Type B pancreatic cell (in vitro differentiated cells): ENCODE data around the gene IDH3G. TPM values are rescaled to one million over a fixed set of nuclear protein-coding genes. Genes with fewer than 3 reads are reported as not detected.
"Not testable (repeated sequence)": the region's sequence is repeated elsewhere in the genome, so short reads cannot be mapped to it uniquely, and the experiment has no call there.

Source experiments
- DNase-seq: peaks from one replicate; pipeline ENCODE4 v3.0.0; 2021; ENCODE audit warnings: mixed read lengths; ENCODE audit not compliant: unreplicated experiment; ENCODE audit errors: extremely low spot score
- H3K27ac Mint-ChIP-seq: 2 replicates; pipeline ENCODE4 v1.8.0; 2021; ENCODE audit warnings: mild to moderate bottlenecking, mixed read lengths
- H3K27me3 Mint-ChIP-seq: 2 replicates; pipeline ENCODE4 v1.8.0; 2021; ENCODE audit warnings: mixed read lengths
- H3K36me3 Mint-ChIP-seq: 2 replicates; pipeline ENCODE4 v1.8.0; 2021; ENCODE audit warnings: mixed read lengths
- H3K4me1 Mint-ChIP-seq: one replicate; pipeline ENCODE4 v1.8.0; 2021; ENCODE audit warnings: mixed read lengths; ENCODE audit not compliant: unreplicated experiment
- H3K4me3 Mint-ChIP-seq: 2 replicates; pipeline ENCODE4 v1.8.0; 2021; ENCODE audit warnings: mild to moderate bottlenecking, mixed read lengths
- H3K9me3 Mint-ChIP-seq: 2 replicates; pipeline ENCODE4 v1.8.0; 2021; ENCODE audit warnings: mixed read lengths
- CTCF ChIP-seq: fragments of 200-600 bp; sonication (generic); conservative IDR thresholded peaks from 2 replicates; pipeline ENCODE4 v1.5.0; 2021; ENCODE audit warnings: antibody characterized with exemption, mild to moderate bottlenecking
- total RNA-seq: library from RNA; stranded (reverse); gene quantifications from 2 replicates; pipeline ENCODE4 v1.2.1, GENCODE V29; 2021; ENCODE audit warnings: low replicate concordance

IDH3G gene
- total RNA-seq, 1 donor from 2014 or later: 50.0 TPM

DNA sequence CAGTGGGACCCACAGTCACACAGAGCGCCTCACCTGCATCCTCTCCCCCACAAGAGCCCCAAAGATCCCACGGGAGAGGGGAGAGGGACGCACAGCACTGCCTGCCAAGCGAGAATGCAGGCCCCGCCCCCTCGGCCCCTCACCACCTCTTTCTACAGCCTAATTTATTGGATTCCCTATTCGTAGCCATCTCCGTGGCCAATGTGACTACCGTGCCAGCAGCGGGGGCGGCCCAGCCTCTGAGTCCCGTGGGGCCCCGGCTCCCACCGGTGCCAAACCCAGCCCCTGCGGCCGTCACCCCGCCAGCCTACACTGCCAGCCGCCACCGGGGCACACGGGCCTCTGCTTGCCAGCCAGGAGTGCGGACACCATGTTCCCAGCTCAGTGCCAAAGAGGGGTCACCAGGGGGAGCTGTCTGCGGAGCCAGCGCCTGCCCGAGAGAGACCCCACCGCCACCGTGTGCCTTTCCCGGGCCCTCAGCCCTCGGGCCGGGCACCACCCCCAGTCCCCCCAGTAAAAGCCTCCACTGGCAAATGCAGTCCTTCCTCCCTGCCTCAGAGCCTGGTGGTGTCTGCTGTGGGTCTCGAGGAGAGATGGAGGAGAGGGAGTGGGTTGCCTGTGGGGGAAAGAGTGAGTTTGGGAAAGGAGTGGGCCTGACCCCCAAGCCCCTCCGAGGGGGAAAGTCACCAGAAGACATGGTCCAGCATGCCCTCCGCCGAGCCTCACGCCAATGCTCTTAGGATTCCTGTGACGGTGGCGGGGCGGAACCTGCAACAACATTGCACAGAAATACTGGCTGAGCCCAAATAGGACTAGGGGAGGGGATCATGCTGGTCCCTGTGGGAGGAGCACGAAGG, 49.7 kb downstream of the IDH3G start:
- no peak overlapping the region for H3K4me3 Mint-ChIP-seq
- TF ChIP-seq CTCF: peak; percentile 58
- no peaks in the 10 kb centered on the region for H3K36me3 Mint-ChIP-seq
- no peaks in the 10 kb centered on the region for H3K4me1 Mint-ChIP-seq
- H3K27me3 Mint-ChIP-seq: no peaks in the 10 kb centered on the region
- H3K9me3 Mint-ChIP-seq: no peaks in the 10 kb centered on the region
- no peak overlapping the region for H3K27ac Mint-ChIP-seq
- no peak for DNase-seq

- not testable (repeated sequence) for H3K27ac Mint-ChIP-seq
These were observed 50.5 kb downstream of the IDH3G start for GRCh38 chrX:153743468-153744209.

DNA sequence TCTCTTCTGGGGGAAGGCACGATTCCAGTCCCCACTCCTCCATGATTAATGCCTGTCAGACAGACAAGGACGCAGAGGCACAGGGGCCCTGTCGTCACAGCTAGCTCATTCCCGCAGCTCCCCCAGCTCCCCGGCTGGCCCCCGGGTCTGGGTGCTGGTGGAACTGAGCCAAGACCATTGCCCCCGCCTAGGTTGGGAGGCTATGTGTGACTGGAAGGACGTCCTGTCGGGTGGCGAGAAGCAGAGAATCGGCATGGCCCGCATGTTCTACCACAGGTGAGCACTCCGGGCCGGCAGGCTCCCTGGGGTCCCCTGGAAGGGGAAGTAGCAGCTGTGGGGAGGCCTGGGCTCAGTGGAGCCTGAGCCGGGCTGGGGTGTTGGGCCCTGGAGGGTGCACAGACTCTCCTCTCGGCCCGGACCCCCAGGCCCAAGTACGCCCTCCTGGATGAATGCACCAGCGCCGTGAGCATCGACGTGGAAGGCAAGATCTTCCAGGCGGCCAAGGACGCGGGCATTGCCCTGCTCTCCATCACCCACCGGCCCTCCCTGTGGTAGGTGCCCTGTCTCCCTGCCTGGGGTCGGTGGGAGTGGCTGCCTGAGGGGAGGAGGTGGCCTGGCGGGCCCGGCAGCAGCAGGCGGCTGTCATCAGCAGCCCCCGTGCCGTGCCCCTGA, 51.2 kb downstream of the IDH3G start:
- not testable (repeated sequence) for DNase-seq, H3K9me3 Mint-ChIP-seq

More at GRCh38 chrX:153743468-153744209, 50.5 kb downstream of the IDH3G start:
- H3K9me3 Mint-ChIP-seq, H3K27me3 Mint-ChIP-seq, H3K36me3 Mint-ChIP-seq, H3K4me1 Mint-ChIP-seq, H3K4me3 Mint-ChIP-seq, DNase-seq: not testable (repeated sequence)

DNA sequence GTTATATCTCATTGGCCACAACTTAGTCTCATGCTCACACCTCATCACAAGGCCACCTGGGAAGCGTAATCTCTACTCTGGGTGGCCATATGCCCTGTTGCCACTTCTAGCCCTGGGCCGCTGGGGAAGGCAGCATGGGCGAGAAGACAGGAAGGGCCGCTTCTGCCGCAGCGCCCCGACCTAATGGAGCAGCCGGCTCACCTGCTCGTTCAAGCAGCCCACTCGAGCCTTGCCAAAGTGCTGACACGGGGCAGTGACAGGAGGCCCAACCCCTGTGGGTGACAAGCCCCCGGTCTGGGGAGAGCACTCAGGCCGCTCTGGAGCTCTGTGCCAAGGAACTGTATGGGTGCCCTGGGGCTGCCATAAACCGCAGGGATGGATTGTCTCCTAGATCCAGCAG, 52.1 kb downstream of the IDH3G start:
- H3K27me3 Mint-ChIP-seq, H3K27ac Mint-ChIP-seq, H3K9me3 Mint-ChIP-seq, DNase-seq, H3K4me3 Mint-ChIP-seq, H3K36me3 Mint-ChIP-seq, H3K4me1 Mint-ChIP-seq: not testable (repeated sequence)

More for the DNA sequence above, 51.2 kb downstream of the IDH3G start:
- not testable (repeated sequence) for H3K27me3 Mint-ChIP-seq, H3K36me3 Mint-ChIP-seq, H3K4me3 Mint-ChIP-seq, H3K4me1 Mint-ChIP-seq, H3K27ac Mint-ChIP-seq

DNA sequence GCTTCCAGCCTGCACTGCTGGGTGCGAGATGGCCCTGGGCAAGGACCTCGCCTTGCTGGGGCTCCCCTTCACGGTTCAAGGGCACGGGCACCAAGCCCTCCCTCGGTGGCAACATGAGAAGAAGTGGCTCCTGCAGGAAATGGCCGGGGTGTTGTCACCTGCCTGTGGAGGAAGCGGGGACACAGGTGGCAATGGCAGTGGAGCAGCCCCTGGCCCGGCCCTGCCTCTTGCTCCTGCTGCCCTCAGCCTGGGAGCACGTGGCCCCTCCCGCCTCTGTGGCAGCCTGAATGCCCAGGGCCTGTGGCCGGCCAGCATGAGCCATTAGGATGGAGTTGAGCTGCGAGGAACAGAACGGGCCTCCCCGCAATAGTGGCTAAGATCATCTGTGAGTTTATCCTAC, 52.7 kb downstream of the IDH3G start:
- H3K9me3 Mint-ChIP-seq: no peaks in the 10 kb centered on the region
- no peaks in the 10 kb centered on the region for H3K4me1 Mint-ChIP-seq
- no peaks in the 10 kb centered on the region for H3K27me3 Mint-ChIP-seq
- no peak for TF ChIP-seq CTCF
- no peaks in the 10 kb centered on the region for H3K36me3 Mint-ChIP-seq
- H3K27ac Mint-ChIP-seq: no peak overlapping the region
- H3K4me3 Mint-ChIP-seq: no peak overlapping the region
- no peak for DNase-seq

- no peak overlapping the region for H3K4me3 Mint-ChIP-seq
- H3K27me3 Mint-ChIP-seq: no peaks in the 10 kb centered on the region
- H3K27ac Mint-ChIP-seq: no peak overlapping the region
- DNase-seq: no peak
- H3K9me3 Mint-ChIP-seq: no peaks in the 10 kb centered on the region
- H3K4me1 Mint-ChIP-seq: no peaks in the 10 kb centered on the region
- no peaks in the 10 kb centered on the region for H3K36me3 Mint-ChIP-seq
- TF ChIP-seq CTCF: no peak
These were observed 53.4 kb downstream of the IDH3G start for GRCh38 chrX:153740631-153741222.
